Activated naive CD4-positive, alpha-beta T cell treated with anti-CD3 and anti-CD28 coated beads, Interleukin-2, amount 50 U/mL, for 24 hours (primary cell): Measurements from ENCODE around the gene MYOF.
"Not testable (repeated sequence)": the region's sequence is repeated elsewhere in the genome, so short reads cannot be mapped to it uniquely, and the experiment has no call there.

ENCODE experiments used
- H3K27ac Mint-ChIP-seq: one replicate; pipeline ENCODE4 v1.8.0; 2021; ENCODE audit warnings: mild to moderate bottlenecking, mixed read lengths
- H3K27me3 Mint-ChIP-seq: one replicate; pipeline ENCODE4 v1.8.0; 2021; ENCODE audit warnings: mixed read lengths
- H3K36me3 Mint-ChIP-seq: one replicate; pipeline ENCODE4 v1.8.0; 2021; ENCODE audit warnings: mixed read lengths
- H3K4me1 Mint-ChIP-seq: one replicate; pipeline ENCODE4 v1.8.0; 2021; ENCODE audit warnings: mixed read lengths
- H3K4me3 Mint-ChIP-seq: one replicate; pipeline ENCODE4 v1.8.0; 2021; ENCODE audit warnings: mild to moderate bottlenecking, mixed read lengths
- H3K9me3 Mint-ChIP-seq: one replicate; pipeline ENCODE4 v1.8.0; 2021; ENCODE audit warnings: mixed read lengths

MYOF gene

GRCh38 chr10:93376372-93377293, 105.5 kb downstream of the MYOF start:
- peak overlapping the region; percentile 61 for H3K27ac Mint-ChIP-seq
- no peak overlapping the region for H3K4me3 Mint-ChIP-seq
- H3K4me1 Mint-ChIP-seq: peaks cover 25% of the 10 kb centered on the region
- peaks cover 2% of the 10 kb centered on the region for H3K36me3 Mint-ChIP-seq
- no peaks in the 10 kb centered on the region for H3K9me3 Mint-ChIP-seq
- H3K27me3 Mint-ChIP-seq: no peaks in the 10 kb centered on the region

DNA sequence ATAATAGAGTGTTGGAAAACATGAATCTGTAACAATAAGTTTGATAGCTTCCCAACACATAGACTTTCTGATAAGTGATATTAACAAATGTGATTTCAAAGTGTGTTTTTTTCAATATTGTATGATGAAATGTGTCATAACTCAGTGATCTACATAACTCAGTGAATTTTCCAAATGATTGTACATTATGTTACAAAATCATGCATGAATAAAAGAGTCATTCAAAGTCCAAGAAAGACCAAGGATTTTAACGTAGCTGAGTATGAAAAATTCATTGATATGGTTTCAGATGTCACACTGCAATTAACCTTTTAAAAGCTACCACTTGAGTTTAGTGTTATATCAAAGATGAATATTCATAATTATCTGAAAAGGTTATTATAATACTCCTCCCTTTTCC, 111.2 kb downstream of the MYOF start:
- no peaks in the 10 kb centered on the region for H3K4me1 Mint-ChIP-seq
- H3K36me3 Mint-ChIP-seq: peaks cover 2% of the 10 kb centered on the region
- H3K27me3 Mint-ChIP-seq: no peaks in the 10 kb centered on the region
- no peaks in the 10 kb centered on the region for H3K9me3 Mint-ChIP-seq
- H3K4me3 Mint-ChIP-seq: no peak overlapping the region
- no peak overlapping the region for H3K27ac Mint-ChIP-seq

- Mint-ChIP-seq H3K27me3 (no peaks in the 10 kb centered on the region), H3K4me3 (no peak overlapping the region), H3K9me3 (no peaks in the 10 kb centered on the region), H3K27ac (no peak overlapping the region), H3K4me1 (peaks cover 4% of the 10 kb centered on the region), H3K36me3 (peaks cover 2% of the 10 kb centered on the region)
Observed at GRCh38 chr10:93369588-93370164, 112.5 kb downstream of the MYOF start.

GRCh38 chr10:93368210-93368609, 113.9 kb downstream of the MYOF start:
- Mint-ChIP-seq H3K27ac (no peak overlapping the region), H3K36me3 (no peaks in the 10 kb centered on the region), H3K4me3 (no peak overlapping the region), H3K9me3 (no peaks in the 10 kb centered on the region), H3K4me1 (peaks cover 5% of the 10 kb centered on the region), H3K27me3 (no peaks in the 10 kb centered on the region)

DNA sequence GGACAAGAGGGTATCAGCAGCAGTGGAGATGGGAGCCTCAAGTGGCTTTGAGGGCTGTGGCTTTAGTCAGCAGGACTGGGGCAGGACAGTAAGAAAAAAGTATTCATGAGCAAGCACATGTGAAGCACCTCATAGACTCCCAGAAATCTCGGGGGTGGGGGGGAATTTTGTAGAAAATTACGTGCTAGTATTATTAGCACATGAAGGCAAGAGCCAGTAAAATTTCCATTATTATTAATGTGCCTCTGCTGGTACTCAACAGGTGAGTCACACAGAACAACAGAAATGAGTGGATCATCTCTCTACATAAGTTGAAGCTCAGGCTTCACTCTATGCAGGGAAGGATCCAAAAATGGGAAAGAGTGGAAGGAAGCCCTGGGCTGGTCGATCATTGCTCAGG, 114.5 kb downstream of the MYOF start:
- Mint-ChIP-seq H3K4me3 (no peak overlapping the region), H3K9me3 (no peaks in the 10 kb centered on the region), H3K27me3 (no peaks in the 10 kb centered on the region), H3K4me1 (peaks cover 5% of the 10 kb centered on the region), H3K27ac (no peak overlapping the region), H3K36me3 (no peaks in the 10 kb centered on the region)

DNA sequence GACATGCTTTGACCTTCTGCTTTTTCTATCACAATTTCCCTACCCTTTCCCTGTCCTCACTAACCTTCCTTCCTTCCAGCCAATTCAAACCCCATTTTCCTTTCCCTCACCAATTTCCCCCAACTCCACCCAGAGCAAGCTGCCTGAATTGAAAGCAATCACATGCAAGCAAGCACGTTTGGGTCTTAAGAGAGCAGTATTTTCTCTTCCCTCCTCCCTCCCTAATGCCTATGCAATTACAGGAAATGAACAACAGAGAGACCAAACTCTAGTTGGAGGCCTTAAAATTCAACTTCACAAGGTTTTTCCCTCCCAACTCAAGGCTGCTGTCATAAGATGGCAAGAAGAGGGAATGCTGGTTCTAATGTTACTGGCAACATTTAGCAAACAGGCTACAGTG, 117.2 kb downstream of the MYOF start:
- Mint-ChIP-seq H3K9me3 (no peaks in the 10 kb centered on the region), H3K27me3 (no peaks in the 10 kb centered on the region), H3K4me3 (no peak overlapping the region), H3K36me3 (no peaks in the 10 kb centered on the region), H3K27ac (no peak overlapping the region), H3K4me1 (peaks cover 5% of the 10 kb centered on the region)

DNA sequence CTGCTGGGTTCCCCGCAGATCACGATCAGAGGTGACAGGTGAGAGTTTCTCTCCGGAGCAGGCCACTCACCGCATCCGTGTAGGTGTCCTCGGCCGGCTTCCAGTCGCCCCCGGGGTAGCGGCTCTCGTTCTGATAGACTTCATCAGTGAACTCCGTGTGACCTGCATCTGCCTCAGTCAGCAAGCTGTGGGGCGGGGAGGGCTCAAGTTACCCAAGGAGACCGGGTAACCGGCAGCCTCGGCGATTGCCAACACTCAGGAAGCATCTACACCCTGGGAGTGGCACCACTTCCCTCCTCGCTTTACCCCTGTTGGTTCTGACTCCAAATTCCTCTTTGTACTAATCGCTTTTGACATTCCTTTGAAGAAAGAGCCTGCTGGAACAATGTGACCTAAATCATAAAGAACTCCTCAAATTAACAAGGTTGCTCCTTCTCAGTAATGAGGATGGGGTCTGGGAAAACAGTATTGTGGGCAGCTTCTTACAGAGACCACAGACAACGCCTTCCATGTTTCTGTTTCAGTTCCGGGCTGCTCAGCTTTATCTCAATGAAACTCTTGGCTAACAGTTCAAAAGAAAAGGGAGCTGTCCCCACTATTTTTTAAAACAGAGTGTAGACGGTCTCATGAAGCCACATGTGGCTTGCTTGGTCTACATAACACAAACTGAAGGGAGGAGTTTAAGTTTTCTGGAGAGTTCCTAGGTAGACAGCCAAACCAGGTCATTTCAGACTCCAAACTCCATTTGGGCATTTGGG, 118.1 kb downstream of the MYOF start:
- H3K27me3 Mint-ChIP-seq: no peaks in the 10 kb centered on the region
- no peak overlapping the region for H3K27ac Mint-ChIP-seq
- H3K4me3 Mint-ChIP-seq: no peak overlapping the region
- H3K4me1 Mint-ChIP-seq: peaks cover 5% of the 10 kb centered on the region
- no peaks in the 10 kb centered on the region for H3K36me3 Mint-ChIP-seq
- H3K9me3 Mint-ChIP-seq: no peaks in the 10 kb centered on the region

DNA sequence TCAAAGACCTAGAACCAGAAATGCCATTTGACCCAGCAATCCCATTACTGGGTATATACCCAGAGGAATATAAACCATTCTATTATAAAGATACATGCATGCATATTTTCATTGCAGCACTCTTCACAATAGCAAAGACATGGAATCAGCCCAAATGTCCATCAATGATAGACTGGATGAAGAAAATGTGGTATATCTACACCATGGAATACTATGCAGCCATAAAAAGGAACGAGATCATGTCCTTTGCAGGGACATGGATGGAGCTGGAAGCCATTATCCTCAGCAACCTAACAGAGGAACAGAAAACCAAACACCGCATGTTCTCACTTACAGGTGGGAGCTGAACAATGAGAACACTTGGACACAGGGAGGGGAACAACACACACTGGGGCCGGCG, 123.7 kb downstream of the MYOF start:
- H3K27ac Mint-ChIP-seq: peak overlapping the region; percentile 56
- not testable (repeated sequence) for H3K9me3 Mint-ChIP-seq, H3K36me3 Mint-ChIP-seq

GRCh38 chr10:93357680-93358079, 124.5 kb downstream of the MYOF start:
- no peak overlapping the region for H3K27ac Mint-ChIP-seq
- H3K36me3 Mint-ChIP-seq: no peaks in the 10 kb centered on the region
- peaks cover 20% of the 10 kb centered on the region for H3K27me3 Mint-ChIP-seq
- peaks cover 5% of the 10 kb centered on the region for H3K4me1 Mint-ChIP-seq
- no peaks in the 10 kb centered on the region for H3K9me3 Mint-ChIP-seq
- H3K4me3 Mint-ChIP-seq: no peak overlapping the region

More for the DNA sequence above, 123.7 kb downstream of the MYOF start:
- not testable (repeated sequence) for H3K4me1 Mint-ChIP-seq, H3K4me3 Mint-ChIP-seq
- peaks cover 19% of the 10 kb centered on the region for H3K27me3 Mint-ChIP-seq

- Mint-ChIP-seq H3K27me3 (peaks cover 22% of the 10 kb centered on the region), H3K27ac (no peak overlapping the region), H3K9me3 (no peaks in the 10 kb centered on the region), H3K4me1 (peaks cover 5% of the 10 kb centered on the region), H3K36me3 (no peaks in the 10 kb centered on the region), H3K4me3 (no peak overlapping the region)
Observed at GRCh38 chr10:93356516-93356915, 125.6 kb downstream of the MYOF start.

GRCh38 chr10:93352638-93353383, 129.3 kb downstream of the MYOF start:
- Mint-ChIP-seq H3K27me3 (peaks cover 19% of the 10 kb centered on the region), H3K4me1 (peaks cover 3% of the 10 kb centered on the region), H3K36me3 (no peaks in the 10 kb centered on the region), H3K9me3 (no peaks in the 10 kb centered on the region), H3K27ac (no peak overlapping the region), H3K4me3 (no peak overlapping the region)

- Mint-ChIP-seq H3K27me3 (no peaks in the 10 kb centered on the region), H3K27ac (no peak overlapping the region), H3K36me3 (no peaks in the 10 kb centered on the region), H3K9me3 (no peaks in the 10 kb centered on the region), H3K4me3 (no peak overlapping the region), H3K4me1 (peaks cover 3% of the 10 kb centered on the region)
Observed at GRCh38 chr10:93346694-93347093, 135.4 kb downstream of the MYOF start.

GRCh38 chr10:93346108-93346507, 136.0 kb downstream of the MYOF start:
- H3K27ac Mint-ChIP-seq: no peak overlapping the region
- H3K27me3 Mint-ChIP-seq: no peaks in the 10 kb centered on the region
- no peaks in the 10 kb centered on the region for H3K9me3 Mint-ChIP-seq
- no peak overlapping the region for H3K4me3 Mint-ChIP-seq
- H3K4me1 Mint-ChIP-seq: peaks cover 3% of the 10 kb centered on the region
- H3K36me3 Mint-ChIP-seq: no peaks in the 10 kb centered on the region

DNA sequence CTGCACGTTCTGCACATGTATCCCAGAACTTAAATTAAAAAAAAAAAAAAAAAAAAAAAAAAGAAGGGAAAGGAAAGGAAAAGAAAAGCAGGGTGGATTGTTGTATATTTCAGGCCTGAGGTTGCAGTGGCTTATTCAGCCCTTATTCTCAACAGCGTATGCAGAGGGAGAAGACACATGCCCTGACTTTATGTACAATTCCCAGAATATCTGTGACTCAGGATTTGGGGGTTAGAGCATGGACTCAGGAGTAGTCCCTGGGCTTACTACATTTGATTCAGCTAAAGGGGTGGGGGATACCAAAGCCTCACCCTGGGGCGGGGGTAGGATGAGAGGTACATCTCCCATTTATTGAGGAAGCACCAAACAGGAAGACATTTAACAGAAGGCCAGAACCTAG, 137.4 kb downstream of the MYOF start:
- H3K4me1 Mint-ChIP-seq: peaks cover 3% of the 10 kb centered on the region
- H3K27me3 Mint-ChIP-seq: no peaks in the 10 kb centered on the region
- H3K27ac Mint-ChIP-seq: no peak overlapping the region
- no peaks in the 10 kb centered on the region for H3K9me3 Mint-ChIP-seq
- H3K4me3 Mint-ChIP-seq: no peak overlapping the region
- H3K36me3 Mint-ChIP-seq: no peaks in the 10 kb centered on the region

- H3K9me3 Mint-ChIP-seq: no peaks in the 10 kb centered on the region
- H3K36me3 Mint-ChIP-seq: no peaks in the 10 kb centered on the region
- H3K4me3 Mint-ChIP-seq: no peak overlapping the region
- peaks cover 3% of the 10 kb centered on the region for H3K4me1 Mint-ChIP-seq
- no peak overlapping the region for H3K27ac Mint-ChIP-seq
- peaks cover 1% of the 10 kb centered on the region for H3K27me3 Mint-ChIP-seq
Observed at GRCh38 chr10:93342921-93343320, 139.2 kb downstream of the MYOF start.
